ENCODE data around the gene ZNF891.

The ZNF891 gene

GRCh38 chr12:133061954-133062353 is 68.1 kb downstream of the ZNF891 start:
- no peak for DNase-seq (ENCODE audit: low spot score)

GRCh38 chr12:133058203-133059113 is 71.6 kb downstream of the ZNF891 start:
- DNase-seq (ENCODE audit: low spot score), result no peak

GRCh38 chr12:133057446-133057845 is 72.6 kb downstream of the ZNF891 start:
- DNase-seq (ENCODE audit: low spot score), result no peak
